A549 treated with GW870086 at 1 μM for 4 hours (cell line): ENCODE measurements around the gene FLACC1. TPM values are rescaled to one million over a fixed set of nuclear protein-coding genes. Genes with fewer than 3 reads are reported as not detected.

Source experiments
- total RNA-seq: library from RNA; stranded (reverse); fragments of 200-300 nt; extraction: Qiagen RNA extraction; gene quantifications from 5 replicates; pipeline ENCODE4 v1.2.3, GENCODE V29; 2022; ENCODE audit warnings: low read depth

FLACC1 gene
- total RNA-seq, result 0.19 to 0.22 TPM in 2 of 5 replicates, not detected in the others

GRCh38 chr2:201357221-201357620 is at the start of gene FLACC1:
TSS of gene FLACC1 (minus strand) at chr2:201357345. CDS start at chr2:201351404, 5,941 bp downstream.

GRCh38 chr2:201260302-201260800 is 96.8 kb downstream of the FLACC1 start, which contains the start of gene CASP8:
TSS of gene CASP8 (plus strand) at chr2:201260536. CDS start at chr2:201266487, 5,951 bp downstream.

Other genes with a start within 250 kb of the FLACC1 start
- 87.6 to 118 TPM (median 96.2 TPM) in 5 replicates for gene CFLAR, start 241.2 kb downstream of the FLACC1 start, total RNA-seq
- 1.9 to 2.6 TPM (median 2.0 TPM) in 5 replicates for gene CASP10, start 174.2 kb downstream of the FLACC1 start, total RNA-seq
- gene CASP8, start 96.8 kb downstream of the FLACC1 start, total RNA-seq, result 30.1 to 35.6 TPM (median 33.4 TPM) in 5 replicates
- gene TRAK2, start 94.1 kb upstream of the FLACC1 start, total RNA-seq, result 9.9 to 16.1 TPM (median 14.6 TPM) in 5 replicates
- gene STRADB, start 94.4 kb upstream of the FLACC1 start, total RNA-seq, result 19.4 to 29.2 TPM (median 23.7 TPM) in 5 replicates